HepG2 (cell line): ENCODE results near the gene CPNE4. TPM values are rescaled to one million over a fixed set of nuclear protein-coding genes. Genes with fewer than 3 reads are reported as not detected.

Experiments
- ATAC-seq: fragments of 200-7000 bp; cut with Tn5 transposase; 3 replicates; pipeline ENCODE4 v1.9.1; 2020; ENCODE audit warnings: mild to moderate bottlenecking, moderate library complexity
- BruUV-seq: library from RNA; stranded (reverse); fragments of 400-500 nt; replicated peaks from 2 replicates; lab custom pipeline; 2021; lab: Mats Ljungman, UMichigan
- CTCF ChIA-PET: fragments of 300-600 bp; formaldehyde crosslinking; extraction: SDS; loops from one replicate; lab custom pipeline; 2021; ENCODE audit warnings: low total read pairs, inconsistent platforms, low intra/inter-chr PET ratio; lab: Yijun Ruan, JAX
- POLR2A ChIA-PET: fragments of 350-600 bp; sonication (Branson Sonifier 250); formaldehyde crosslinking; loops from one replicate; lab custom pipeline; 2020; ENCODE audit warnings: antibody characterized with exemption, inconsistent platforms; lab: Yijun Ruan, JAX
- DNase-seq: peaks from one replicate; pipeline ENCODE4 v3.0.0-alpha.2; 2015; ENCODE audit warnings: low spot score
- FAIRE-seq: peaks from 3 replicates; lab custom pipeline; 2011; peaks lifted over from hg19 to GRCh38; lab: Jason Lieb, UNC
- H2AFZ ChIP-seq: one replicate; pipeline ENCODE4 v1.6.1; 2011; ENCODE audit warnings: low read length, inconsistent platforms
- H3K27ac ChIP-seq: fragments of 300-600 bp; 3 replicates; pipeline ENCODE4 v1.8.0; 2011; ENCODE audit warnings: mixed run types, mild to moderate bottlenecking, mixed read lengths, low read length, inconsistent platforms; ENCODE audit not compliant: insufficient read depth; ENCODE audit errors: extremely low read length
- H3K27me3 ChIP-seq, 2 experiments: fragments of 200-600 bp in 1 of 2; 2 replicates in 1 of 2; 3 replicates in 1 of 2; pipeline versions ENCODE4 v1.6.0 to v1.8.0; 2011; ENCODE audit warnings: low read length in 2 of 2, mild to moderate bottlenecking in 2 of 2, moderate library complexity in 2 of 2, inconsistent platforms in 1 of 2; ENCODE audit not compliant: insufficient read depth in 2 of 2, control insufficient read depth in 1 of 2
- H3K36me3 ChIP-seq, 2 experiments: fragments of 200-600 bp in 1 of 2; replicated peaks in 1 of 2; 2 replicates in 1 of 2; 3 replicates in 1 of 2; pipeline versions ENCODE4 v1.5.1 to v1.8.0; 2011; ENCODE audit warnings: low read length in 2 of 2, inconsistent platforms in 1 of 2; ENCODE audit not compliant: insufficient read depth in 2 of 2, control insufficient read depth in 1 of 2
- H3K4me1 ChIP-seq: 2 replicates; pipeline ENCODE4 v1.5.1; 2012; ENCODE audit warnings: low read length, inconsistent platforms; ENCODE audit not compliant: insufficient read depth
- H3K4me2 ChIP-seq: 2 replicates; pipeline ENCODE4 v1.6.0; 2011; ENCODE audit warnings: low read depth, low read length, inconsistent platforms
- H3K4me3 ChIP-seq, 3 experiments: fragments of 200-600 bp in 1 of 3; sonication (generic), shearing (Covaris generic) in 1 of 3; replicated peaks in 1 of 3; 2 replicates each; pipeline ENCODE4 v1.5.1; 2011 to 2016; ENCODE audit warnings: low read length in 3 of 3, inconsistent platforms in 2 of 3, low read depth in 2 of 3, mild to moderate bottlenecking in 2 of 3, control low read depth in 1 of 3, mixed read lengths in 1 of 3; ENCODE audit not compliant: insufficient read depth in 1 of 3
- H3K79me2 ChIP-seq: one replicate; pipeline ENCODE4 v1.6.1; 2011; ENCODE audit warnings: low read length, inconsistent platforms; ENCODE audit not compliant: insufficient read depth
- H3K9ac ChIP-seq: 2 replicates; pipeline ENCODE4 v1.6.0; 2011; ENCODE audit warnings: mild to moderate bottlenecking, low read depth, low read length, inconsistent platforms; ENCODE audit not compliant: insufficient read depth
- H3K9me3 ChIP-seq: 2 replicates; pipeline ENCODE4 v1.5.1; 2012; ENCODE audit warnings: mild to moderate bottlenecking, low read length
- H4K20me1 ChIP-seq: 2 replicates; pipeline ENCODE4 v1.6.0; 2011; ENCODE audit warnings: inconsistent platforms, mild to moderate bottlenecking, low read length, moderate library complexity; ENCODE audit not compliant: insufficient read depth
- ATF2 ChIP-seq: sonication (generic); formaldehyde crosslinking; IDR thresholded peaks from 2 replicates; pipeline ENCODE4 v1.4.0; 2020; ENCODE audit warnings: missing genetic modification reagents
- GATA4 ChIP-seq: sonication (generic); IDR thresholded peaks from 2 replicates; pipeline ENCODE4 v1.6.1; 2016; ENCODE audit warnings: antibody characterized with exemption, low read depth, borderline replicate concordance
- KDM2A ChIP-seq: sonication (generic); formaldehyde crosslinking; IDR thresholded peaks from 2 replicates; pipeline ENCODE4 v1.4.0; 2020; ENCODE audit warnings: low read depth, missing genetic modification reagents, borderline replicate concordance
- THAP7 ChIP-seq: sonication (generic); formaldehyde crosslinking; IDR thresholded peaks from 2 replicates; pipeline ENCODE4 v1.8.1; 2023; ENCODE audit warnings: mild to moderate bottlenecking, missing genetic modification reagents
- THAP9 ChIP-seq: sonication (generic); formaldehyde crosslinking; IDR thresholded peaks from 2 replicates; pipeline ENCODE4; 2020; ENCODE audit warnings: missing genetic modification reagents, mild to moderate bottlenecking, borderline replicate concordance
- ZNF121 ChIP-seq: sonication (generic); formaldehyde crosslinking; IDR thresholded peaks from 2 replicates; pipeline ENCODE4 v1.5.0; 2020; ENCODE audit warnings: mild to moderate bottlenecking, missing genetic modification reagents
- ZNF234 ChIP-seq: sonication (generic); formaldehyde crosslinking; conservative IDR thresholded peaks from 2 replicates; pipeline ENCODE4 v1.5.1; 2020; ENCODE audit warnings: mild to moderate bottlenecking, missing genetic modification reagents
- ZNF550 ChIP-seq: sonication (generic); formaldehyde crosslinking; IDR thresholded peaks from 2 replicates; pipeline ENCODE4 v1.4.0; 2020; ENCODE audit warnings: mild to moderate bottlenecking, missing genetic modification reagents, borderline replicate concordance
- WGBS: methylation state at CpG from one replicate; pipeline ENCODE4 v1.1.6; 2017; ENCODE audit warnings: low lambda C conversion rate; 5-methylcytosine and 5-hydroxymethylcytosine counted together
- in situ Hi-C: cut with HindIII; loops from 2 replicates; pipeline ENCODE4 v1.10.0; 2017; ENCODE audit warnings: low pct_unique_long_range_greater_than_20kb; ENCODE audit not compliant: extremely low pct_ligation_motif_present
- intact Hi-C: fragments of 100-400 bp; cut with micrococcal nuclease; formaldehyde crosslinking; loops from one replicate; pipeline ENCODE4 v1.10.0; 2022; ENCODE audit not compliant: unreplicated experiment
- polyA plus RNA-seq, 8 experiments: library from polyadenylated mRNA; depleted of rRNA in 3 of 8; stranded (reverse) in 7 of 8; unstranded in 1 of 8; fragments of >200 nt; fragmentation: Illumina TruSeq in 4 of 8; extraction: Trizol in 4 of 8; gene quantifications; 2 replicates each; pipeline versions ENCODE4 v1.2.1 to v1.2.3, GENCODE V29; 2011 to 2016; ENCODE audit warnings: low read depth in 4 of 8, missing spikeins in 1 of 8, mixed read lengths in 1 of 8; ENCODE audit not compliant: insufficient read depth in 1 of 8
- total RNA-seq, 5 experiments: library from RNA; depleted of rRNA; stranded (reverse); fragments of >200 nt; fragmentation: Illumina TruSeq; extraction: Trizol; gene quantifications; 2 replicates each; pipeline ENCODE4 v1.2.3, GENCODE V29; 2016; ENCODE audit warnings: low read depth in 1 of 5

The CPNE4 gene
- total and polyA plus RNA-seq, 2 of the 13 experiments (the other 11 are each of a cell fraction or from before 2014, with no cell fraction given): not detected

GRCh38 chr3:131730581-131730980, 304.2 kb downstream of the CPNE4 start:
- POLR2A ChIA-PET: no interaction called here
- no peak overlapping the region for H3K9ac ChIP-seq
- no peaks in the 10 kb centered on the region for H3K79me2 ChIP-seq
- no peak overlapping the region for H3K27ac ChIP-seq
- no peaks in the 10 kb centered on the region for H3K36me3 ChIP-seq
- no peak for TF ChIP-seq ZNF234
- no peak for TF ChIP-seq THAP9 (CRISPR knock-in tag)
- TF ChIP-seq THAP7 (CRISPR knock-in tag): no peak
- TF ChIP-seq KDM2A (CRISPR knock-in tag): no peak
- TF ChIP-seq GATA4: no peak
- TF ChIP-seq ZNF550 (CRISPR knock-in tag): no peak
- no peak for TF ChIP-seq ATF2 (CRISPR knock-in tag)
- no peak for TF ChIP-seq ZNF121 (CRISPR knock-in tag)
- WGBS: 3% methylated on average over 1 of the region's 1 CpG
- H2AFZ ChIP-seq: no peak overlapping the region
- DNase-seq (no peak), ATAC-seq (no peak), FAIRE-seq (no peak)
- no TSS peak for BruUV-seq
- no peak overlapping the region for H3K4me2 ChIP-seq
- CTCF ChIA-PET: no interaction called here
- no peaks in the 10 kb centered on the region for H3K9me3 ChIP-seq
- no peaks in the 10 kb centered on the region for H3K4me1 ChIP-seq
- in situ Hi-C loops (no loop called here), intact Hi-C loops (no loop called here)
- no peaks in the 10 kb centered on the region for H4K20me1 ChIP-seq
- H3K27me3 ChIP-seq: no peaks in the 10 kb centered on the region
- no peak overlapping the region for H3K4me3 ChIP-seq
